ENCODE results near the gene NBPF8. TPM values are rescaled to one million over a fixed set of nuclear protein-coding genes. Genes with fewer than 3 reads are reported as not detected.
"Not testable (repeated sequence)": the region's sequence is repeated elsewhere in the genome, so short reads cannot be mapped to it uniquely, and the experiment has no call there.

The NBPF8 gene
- 10 to 100 TPM; 11.9 to 26.5 (median 19.6) TPM for total RNA-seq

GRCh38 chr1:120414911-120415480, at the start of gene NBPF8:
Gene NBPF8 (plus strand): TSS chr1:120415035. CDS start chr1:120436523, 21,488 bp downstream.
- peak; percentile 79 to 82 for DNase-seq
- H3K36me3 ChIP-seq; H3K27me3 ChIP-seq; intact Hi-C loops (cut with DNase I); H3K4me1 ChIP-seq; H3K9me3 ChIP-seq: not testable (repeated sequence)
- 0% methylated on average over 2 of the region's 64 CpGs; no CpG with 5 or more reads in 1 of the 2 donors for WGBS, 2 donors
- peak in 1 of 2 donors; percentile 67 for TF ChIP-seq POLR2A (IDR thresholded peaks at IDR 0.05)
- peak in 1 of 6 experiments; percentile 11 for TF ChIP-seq CTCF (IDR thresholded peaks at IDR 0.05)
- Histone ChIP-seq H3K27ac (peak within 1 kb of the TSS; percentile 4 to 83 (median 78)), H3K4me3 (replicated peaks in 1 of 3) (peak within 1 kb of the TSS; percentile 36 to 47 (median 39))

- WGBS, 2 donors = 89 to 90% methylated on average over 6 of the region's 6 CpGs
These were observed 47.1 kb upstream of the NBPF8 start for GRCh38 chr1:120367709-120368108.

GRCh38 chr1:120386651-120387050, 28.2 kb upstream of the NBPF8 start:
- H3K9me3 ChIP-seq; intact Hi-C loops (cut with DNase I); H3K27me3 ChIP-seq; H3K4me3 ChIP-seq (replicated peaks in 1 of 3); DNase-seq; H3K4me1 ChIP-seq; H3K36me3 ChIP-seq; H3K27ac ChIP-seq: not testable (repeated sequence)
- 84 to 94% methylated on average over 5 of the region's 5 CpGs for WGBS, 2 donors

More at GRCh38 chr1:120367709-120368108, 47.1 kb upstream of the NBPF8 start:
- H3K36me3 ChIP-seq; H3K9me3 ChIP-seq; H3K4me1 ChIP-seq; intact Hi-C loops (cut with DNase I); H3K27me3 ChIP-seq; DNase-seq; H3K27ac ChIP-seq; H3K4me3 ChIP-seq (replicated peaks in 1 of 3): not testable (repeated sequence)

DNA sequence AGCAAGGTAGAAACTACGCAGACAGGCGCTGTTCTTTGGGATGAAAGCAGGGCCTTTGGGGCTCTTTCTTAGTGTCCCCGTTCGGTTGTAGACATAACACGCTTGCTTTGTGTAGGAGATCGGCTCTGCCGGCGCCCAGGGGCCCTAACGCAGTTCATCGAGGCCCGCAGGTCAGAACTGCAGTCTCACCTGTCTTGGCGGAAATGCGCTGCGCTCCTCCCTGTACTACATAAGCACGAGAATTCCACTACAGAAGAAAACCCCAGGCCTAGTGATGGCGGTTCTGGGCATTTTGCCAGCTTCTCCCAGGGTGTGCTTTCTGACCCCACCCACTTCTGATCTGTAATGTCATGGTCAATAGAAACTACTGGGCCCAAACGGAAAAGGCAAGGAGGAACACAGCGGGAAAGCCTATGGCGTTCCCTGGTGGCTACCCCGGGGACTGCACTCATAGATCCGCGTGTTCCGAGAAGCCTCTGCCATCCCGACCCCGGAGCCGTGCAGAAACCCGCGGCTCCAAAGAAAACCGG, 26.2 kb upstream of the NBPF8 start:
- peak in 1 of 2 donors; percentile 38 for DNase-seq
- H3K36me3 ChIP-seq; H3K27me3 ChIP-seq; H3K9me3 ChIP-seq; H3K27ac ChIP-seq; H3K4me3 ChIP-seq (replicated peaks in 1 of 3); intact Hi-C loops (cut with DNase I); H3K4me1 ChIP-seq: not testable (repeated sequence)
- WGBS, 2 donors = 7% methylated on average over 10 of the region's 29 CpGs; no CpG with 5 or more reads in 1 of the 2 donors
- TF ChIP-seq CTCF (IDR thresholded peaks at IDR 0.05) = peak in 2 of 6 experiments; percentile 7 to 12

DNA sequence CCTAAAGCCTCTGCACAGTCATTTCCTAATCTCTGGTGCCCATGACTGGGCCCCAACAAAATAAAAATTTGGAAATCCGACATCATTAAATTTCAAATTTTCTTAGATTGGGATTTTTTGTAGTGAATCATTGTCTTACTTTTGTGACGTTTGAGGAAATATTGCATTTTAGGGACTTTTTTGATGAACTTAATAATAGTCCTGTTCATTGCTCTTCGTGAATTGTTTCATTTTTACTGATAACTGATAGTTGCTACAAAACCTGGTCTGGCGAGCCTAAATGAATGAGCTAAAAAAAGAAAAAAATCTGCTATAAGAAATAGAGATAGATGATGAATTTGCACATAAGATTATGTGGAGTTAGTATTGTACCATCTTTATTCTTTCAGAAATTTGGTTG, 23.5 kb upstream of the NBPF8 start:
- H3K36me3 ChIP-seq; H3K27ac ChIP-seq; DNase-seq; H3K4me1 ChIP-seq; H3K4me3 ChIP-seq (replicated peaks in 1 of 3); intact Hi-C loops (cut with DNase I); H3K9me3 ChIP-seq; H3K27me3 ChIP-seq: not testable (repeated sequence)
- 83 to 95% methylated on average over 4 of the region's 4 CpGs for WGBS, 2 donors

DNA sequence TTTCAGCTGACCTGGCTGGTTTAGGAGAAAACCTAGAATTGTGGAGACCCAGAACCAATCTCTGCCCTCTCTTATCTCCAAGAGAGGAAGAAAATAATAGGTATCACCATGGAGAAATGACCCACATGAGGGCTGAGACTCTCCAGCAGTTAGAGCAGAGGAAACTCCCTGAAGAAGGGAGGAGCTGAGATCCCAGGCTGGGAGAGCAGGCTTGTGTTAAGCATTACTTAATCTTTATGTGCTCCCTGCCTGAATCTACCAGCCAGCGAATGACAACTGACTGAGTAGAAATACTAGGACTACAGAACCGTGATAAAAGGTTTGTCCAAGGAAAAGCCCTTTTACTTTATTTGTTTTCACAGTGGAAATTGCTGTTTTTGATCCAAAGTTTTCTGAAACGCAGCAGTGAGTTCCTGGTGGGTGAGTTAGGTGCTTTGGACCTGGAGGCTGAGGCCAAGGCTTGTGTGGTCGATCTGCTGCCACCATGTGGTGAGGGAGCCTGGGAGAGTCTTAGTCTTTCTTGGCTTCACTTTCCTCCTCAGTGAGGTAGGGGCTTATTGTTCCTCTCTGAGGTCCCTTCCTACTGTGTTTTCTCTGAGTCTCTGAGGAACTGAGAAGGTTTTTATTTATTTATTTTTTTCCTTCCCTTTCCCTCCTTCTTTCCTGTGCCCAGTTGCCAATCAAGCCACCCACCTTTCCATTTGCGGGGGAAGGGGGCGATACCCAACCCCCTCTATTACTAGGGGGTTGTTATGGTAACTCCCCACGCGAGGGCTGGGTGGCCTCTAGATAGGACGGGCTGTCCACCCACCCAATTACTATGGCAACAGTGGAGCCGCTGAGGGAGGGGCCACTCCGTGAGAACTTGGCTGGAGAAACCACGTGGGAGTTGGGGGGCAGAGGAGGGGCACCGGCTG, 21.3 kb upstream of the NBPF8 start:
- H3K27me3 ChIP-seq; H3K4me1 ChIP-seq; intact Hi-C loops (cut with DNase I); H3K4me3 ChIP-seq (replicated peaks in 1 of 3); H3K36me3 ChIP-seq; H3K9me3 ChIP-seq: not testable (repeated sequence)
- peak in 1 of 2 donors; percentile 24 for DNase-seq
- TF ChIP-seq CTCF (IDR thresholded peaks at IDR 0.05) = peak in 3 of 6 experiments; percentile 6 to 25 (median 21)
- WGBS, 2 donors = 16 to 20% methylated on average over 6 to 8 of the region's 13 CpGs
- peak overlapping the region in 1 of 3 donors; percentile 45 for H3K27ac ChIP-seq

DNA sequence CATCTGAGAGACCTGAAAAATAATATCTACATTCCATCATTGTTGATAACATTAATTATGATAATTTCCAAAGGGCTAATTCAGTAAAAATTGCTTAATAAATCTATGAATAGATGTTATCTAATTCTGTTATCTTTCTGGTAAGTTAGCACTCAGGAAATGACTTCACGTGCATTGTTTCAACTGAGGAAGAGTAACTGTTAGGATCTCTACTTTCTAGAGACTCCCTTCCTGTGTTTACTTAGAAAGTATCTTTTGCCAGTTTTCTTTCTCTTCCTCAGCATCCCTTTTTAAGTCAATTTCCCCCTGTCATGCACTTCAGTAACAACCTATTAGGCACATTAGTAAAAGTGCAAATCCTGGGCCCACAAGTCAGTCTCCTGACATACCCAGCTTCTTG, 9.5 kb upstream of the NBPF8 start:
- H3K27ac ChIP-seq; H3K27me3 ChIP-seq; H3K4me1 ChIP-seq; intact Hi-C loops (cut with DNase I); H3K4me3 ChIP-seq (replicated peaks in 1 of 3); DNase-seq; H3K36me3 ChIP-seq; H3K9me3 ChIP-seq: not testable (repeated sequence)
- WGBS, 2 donors = no CpG with 5 or more reads among the region's 1 CpG

GRCh38 chr1:120414451-120414850, 384 bp upstream of the NBPF8 start:
- H3K27me3 ChIP-seq; H3K36me3 ChIP-seq; DNase-seq; H3K9me3 ChIP-seq; intact Hi-C loops (cut with DNase I); H3K4me1 ChIP-seq: not testable (repeated sequence)
- Histone ChIP-seq H3K27ac (peak overlapping the region in 2 of 3 donors; percentile 78 to 83), H3K4me3 (replicated peaks in 1 of 3) (peak overlapping the region in 1 of 3 donors; percentile 47)
- WGBS, 2 donors = 51 to 54% methylated on average over 2 to 3 of the region's 16 CpGs
